Esophagus mucosa (tissue), 1 donor: ENCODE data around the gene PSTPIP1. TPM values are rescaled to one million over a fixed set of nuclear protein-coding genes. Genes with fewer than 3 reads are reported as not detected.

Experiments used
- ATAC-seq: fragments of 200-7000 bp; cut with Tn5 transposase; one replicate; pipeline ENCODE4 v1.9.1; 2020
- total RNA-seq: library from RNA; stranded (reverse); gene quantifications from one replicate; pipeline ENCODE4 v1.2.4, GENCODE V29; 2023
- donor health status: DM: yes; HTN: yes; CAD: no.

PSTPIP1 gene
- total RNA-seq, 1 donor from 2014 or later = 1.3 TPM

GRCh38 chr15:76979331-76979925 lies 15.5 kb upstream of the PSTPIP1 start:
- ATAC-seq = no peak

GRCh38 chr15:76979996-76980520 lies 14.9 kb upstream of the PSTPIP1 start:
- ATAC-seq = no peak

- ATAC-seq = no peak
These were observed 12.6 kb upstream of the PSTPIP1 start for GRCh38 chr15:76982356-76982755.

GRCh38 chr15:76982756-76983155 lies 12.2 kb upstream of the PSTPIP1 start:
- ATAC-seq = no peak

- no peak for ATAC-seq
These were observed 11.1 kb upstream of the PSTPIP1 start for GRCh38 chr15:76983590-76984375.

- ATAC-seq = no peak
These were observed 8.2 kb upstream of the PSTPIP1 start for GRCh38 chr15:76986743-76987142.

- ATAC-seq = no peak
These were observed 7.7 kb upstream of the PSTPIP1 start for GRCh38 chr15:76987276-76987675.

- peak; percentile 18 for ATAC-seq
These were observed 6.7 kb upstream of the PSTPIP1 start for GRCh38 chr15:76987896-76988860.

- no peak for ATAC-seq
These were observed 5.8 kb upstream of the PSTPIP1 start for GRCh38 chr15:76988867-76989780.

- ATAC-seq = no peak
These were observed 3.9 kb upstream of the PSTPIP1 start for GRCh38 chr15:76991048-76991447.

GRCh38 chr15:76991741-76992645 lies 2.9 kb upstream of the PSTPIP1 start:
- no peak for ATAC-seq

- no peak for ATAC-seq
These were observed 1.7 kb upstream of the PSTPIP1 start for GRCh38 chr15:76993114-76993725.

- peak; percentile 73 for ATAC-seq
These were observed 925 bp upstream of the PSTPIP1 start for GRCh38 chr15:76994001-76994400.

GRCh38 chr15:76994496-76994895 lies 430 bp upstream of the PSTPIP1 start:
- ATAC-seq = no peak

- ATAC-seq = no peak
These were observed 1.2 kb downstream of the PSTPIP1 start for GRCh38 chr15:76996076-76996525.

GRCh38 chr15:76996526-76997401 lies 1.8 kb downstream of the PSTPIP1 start:
- ATAC-seq = peak; percentile 7

GRCh38 chr15:76998663-76999285 lies 3.8 kb downstream of the PSTPIP1 start:
- no peak for ATAC-seq

GRCh38 chr15:76999996-77000395 lies 5.1 kb downstream of the PSTPIP1 start:
- no peak for ATAC-seq

GRCh38 chr15:77001351-77001750 lies 6.4 kb downstream of the PSTPIP1 start:
- no peak for ATAC-seq
